Heart right ventricle (tissue), 16 donors: Measurements from ENCODE around the gene WAC. TPM values are rescaled to one million over a fixed set of nuclear protein-coding genes. Genes with fewer than 3 reads are reported as not detected.
A peak's percentile ranks its signal among the peaks of the same experiment; 100 is the strongest.

Experiments used
- ATAC-seq, 8 donors: fragments of 200-7000 bp; cut with Tn5 transposase; one replicate each; pipeline ENCODE4 v1.9.1; 2020; ENCODE audit warnings: mild to moderate bottlenecking in 8 of 8, moderate library complexity in 8 of 8, moderate number of reproducible peaks in 1 of 8
- DNase-seq, 2 donors: peaks; one replicate each; pipeline ENCODE4 v3.0.0-alpha.2; 2020
- H3K27ac ChIP-seq, 10 donors: fragments of 200-600 bp; sonication (generic) in 2 of 10; one replicate each; pipeline versions ENCODE4 v1.5.0 to v1.8.0; 2020 to 2022; ENCODE audit warnings: mild to moderate bottlenecking in 3 of 10
- H3K27me3 ChIP-seq, 7 donors: fragments of 200-600 bp; one replicate each; pipeline ENCODE4 v1.8.0; 2021 to 2022; ENCODE audit warnings: mild to moderate bottlenecking in 2 of 7
- H3K36me3 ChIP-seq, 9 donors: fragments of 200-600 bp; sonication (generic) in 1 of 9; one replicate each; pipeline versions ENCODE4 v1.5.0 to v1.8.0; 2020 to 2022; ENCODE audit warnings: mild to moderate bottlenecking in 2 of 9
- H3K4me1 ChIP-seq, 9 donors: fragments of 200-600 bp; sonication (generic) in 1 of 9; one replicate each; pipeline versions ENCODE4 v1.5.0 to v1.8.0; 2020 to 2022; ENCODE audit warnings: mild to moderate bottlenecking in 4 of 9
- H3K4me3 ChIP-seq, 10 donors: fragments of 200-600 bp; sonication (generic) in 2 of 10; one replicate each; pipeline versions ENCODE4 v1.5.0 to v1.8.0; 2020 to 2022; ENCODE audit warnings: mild to moderate bottlenecking in 7 of 10, moderate library complexity in 2 of 10
- H3K9me3 ChIP-seq, 11 donors: fragments of 200-600 bp in 10 of 11; sonication (generic) in 2 of 11; one replicate each; pipeline versions ENCODE4 v1.5.0 to v1.8.0; 2013 to 2022; ENCODE audit warnings: mild to moderate bottlenecking in 2 of 11, control low read depth in 1 of 11, moderate library complexity in 1 of 11
- CTCF ChIP-seq, 9 donors: fragments of 200-600 bp; sonication (generic) in 2 of 9; IDR thresholded peaks; one replicate each; pipeline versions ENCODE4 v1.5.0 to v1.8.0; 2021 to 2022; ENCODE audit warnings: antibody characterized with exemption in 9 of 9, mild to moderate bottlenecking in 5 of 9, moderate library complexity in 1 of 9
- WGBS, 2 donors: extraction: QIAGEN DNeasy Blood & Tissue Kit; methylation state at CpG; one replicate each; pipeline ENCODE4 v1.1.7; 2013; ENCODE audit warnings: inconsistent platforms in 1 of 2; 5-methylcytosine and 5-hydroxymethylcytosine counted together
- intact Hi-C, 10 donors: fragments of 100-400 bp; cut with DNase I; formaldehyde crosslinking; loops; one replicate each; pipeline versions ENCODE4 v1.11.1 to v1.14.2; 2022
- polyA plus RNA-seq, 2 donors: library from polyadenylated mRNA; stranded (reverse); fragments of 200-250 nt; gene quantifications; one replicate each; pipeline ENCODE4 v1.2.3, GENCODE V29; 2013
- total RNA-seq, 10 donors: library from RNA; stranded (reverse); fragmentation: NEBNext Ultra II Directional in 3 of 10; extraction: Animal tissue kit (Norgen Biotek cat#: 25700) in 3 of 10; gene quantifications; one replicate each; pipeline versions ENCODE4 v1.2.1 to v1.2.4, GENCODE V29; 2021 to 2023
- donor health status: Arrhythmogenic right ventricular cardiomyopathy.
- donor health status: ischemic (EF 13 %, LVEDD 7.1; RV severe dilation, severe dysfunction).
- donor health status: healthy with polysubstance abuse.
- donor health status: DM: no; HTN: yes; CAD: no.
- donor health status: DM: no; HTN: no; CAD: no.
- donor health status: ischemic (EF 25% LVEDD 6.9; RV normal size, moderate dysfunction).
- donor health status: ischemic (EF 25% LVEDD 5.7; RV mildly dilated, moderate dysfunction).
- donor health status: healthy.
- donor health status: DM: yes; HTN: yes; CAD: no.
- donor health status: Ischemic cardiomyopathy.
- donor health status: ischemic (EF 35%, LVEDD 5.7; RV mildly dilated, moderate dysfunction).
- donor health status: nonischemic (EF 11% LVEDD 7.7; RV severe dilation, severe dysfunction).
- donor health status: DM: yes; HTN: yes; CAD: no.
- donor health status: PGD.
- donor health status: ischemic (EF 29% LVEDD 5.4; RV normal size, mild dysfunction).
- donor health status: nonischemic (EF 23%, LVEDD 6.1; RV moderate dilation, normal function).

Gene WAC
- total and polyA plus RNA-seq, 12 donors, result 17.4 to 134 (median 93.9) TPM

- DNase-seq, result no peak
- Histone ChIP-seq H3K36me3 (peaks cover 0 to 68% (median 0%) of the 10 kb centered on the region in 9 donors), H3K4me1 (peaks cover 4 to 83% (median 72%) of the 10 kb centered on the region in 9 donors), H3K4me3 (no peak overlapping the region), H3K27me3 (no peaks in the 10 kb centered on the region), H3K9me3 (no peaks in the 10 kb centered on the region), H3K27ac (no peak overlapping the region)
- no peak for ATAC-seq
- WGBS, 2 donors, result 89 to 94% methylated on average over 10 of the region's 10 CpGs
- intact Hi-C loops, result no loop called here
- TF ChIP-seq CTCF (IDR thresholded peaks at IDR 0.05), result no peak
These were observed 28.6 kb downstream of the WAC start for GRCh38 chr10:28561531-28561930.

- no peaks in the 10 kb centered on the region for H3K27me3 ChIP-seq
- TF ChIP-seq CTCF (IDR thresholded peaks at IDR 0.05), result no peak
- H3K36me3 ChIP-seq, result peaks cover 0 to 71% (median 0%) of the 10 kb centered on the region in 9 donors
- peaks cover 6 to 81% (median 73%) of the 10 kb centered on the region in 9 donors for H3K4me1 ChIP-seq
- H3K4me3 ChIP-seq, result no peak overlapping the region
- no peak for DNase-seq
- WGBS, 2 donors, result 21 to 29% methylated on average over 6 of the region's 6 CpGs
- peak in 1 of 8 donors; percentile 25 for ATAC-seq
- H3K27ac ChIP-seq, result peak overlapping the region in 1 of 10 donors; percentile 6
- H3K9me3 ChIP-seq, result no peaks in the 10 kb centered on the region
- intact Hi-C loops, result no loop called here
These were observed 32.0 kb downstream of the WAC start for GRCh38 chr10:28564905-28565304.

GRCh38 chr10:28566458-28567015, 33.6 kb downstream of the WAC start:
- Histone ChIP-seq H3K9me3 (no peaks in the 10 kb centered on the region), H3K36me3 (peaks cover 0 to 62% (median 0%) of the 10 kb centered on the region in 9 donors), H3K4me3 (no peak overlapping the region), H3K27ac (peak overlapping the region in 1 of 10 donors; percentile 24), H3K27me3 (no peaks in the 10 kb centered on the region), H3K4me1 (peaks cover 6 to 84% (median 75%) of the 10 kb centered on the region in 9 donors)
- DNase-seq (no peak), ATAC-seq (peak in 4 of 8 donors; percentile 16 to 29 (median 22))
- no peak for TF ChIP-seq CTCF (IDR thresholded peaks at IDR 0.05)
- 14 to 26% methylated on average over 1 of the region's 1 CpG for WGBS, 2 donors
- intact Hi-C loops, result no loop called here

- DNase-seq (no peak), ATAC-seq (peak in 1 of 8 donors; percentile 35)
- Histone ChIP-seq H3K9me3 (no peaks in the 10 kb centered on the region), H3K27me3 (no peaks in the 10 kb centered on the region), H3K36me3 (peaks cover 0 to 61% (median 0%) of the 10 kb centered on the region in 9 donors), H3K4me3 (no peak overlapping the region), H3K4me1 (peaks cover 6 to 100% (median 90%) of the 10 kb centered on the region in 9 donors), H3K27ac (no peak overlapping the region)
- intact Hi-C loops, result no loop called here
- WGBS, 2 donors, result 26 to 39% methylated on average over 3 of the region's 3 CpGs
- TF ChIP-seq CTCF (IDR thresholded peaks at IDR 0.05), result no peak
These were observed 36.7 kb downstream of the WAC start for GRCh38 chr10:28569506-28570159.
